Occipital lobe (tissue), 2 donors: ENCODE results near the gene CDR2. TPM values are rescaled to one million over a fixed set of nuclear protein-coding genes. Genes with fewer than 3 reads are reported as not detected.

Experiments
- DNase-seq: peaks from one replicate; lab custom pipeline; 2025; lab: John Stamatoyannopoulos, UW
- total RNA-seq: library from RNA; depleted of rRNA; stranded (reverse); fragments of >200 nt; gene quantifications from one replicate; pipeline ENCODE4 v1.2.3, GENCODE V29; 2014

Gene CDR2
- total RNA-seq, 1 donor from 2014 or later: 8.9 TPM

GRCh38 chr16:22324787-22325597, 49.4 kb downstream of the CDR2 start:
- no peak for DNase-seq

- DNase-seq: no peak
These were observed 50.2 kb downstream of the CDR2 start for GRCh38 chr16:22323959-22324786.

- no peak for DNase-seq
These were observed 51.1 kb downstream of the CDR2 start for GRCh38 chr16:22323173-22323958.

GRCh38 chr16:22322741-22323140, 51.7 kb downstream of the CDR2 start:
- DNase-seq: no peak

GRCh38 chr16:22322021-22322471, 52.4 kb downstream of the CDR2 start:
- no peak for DNase-seq

- peak; percentile 22 for DNase-seq
These were observed 52.9 kb downstream of the CDR2 start for GRCh38 chr16:22321340-22322001.

GRCh38 chr16:22320572-22321339, 53.7 kb downstream of the CDR2 start:
- DNase-seq: no peak

GRCh38 chr16:22318690-22319358, 55.6 kb downstream of the CDR2 start:
- DNase-seq: no peak

GRCh38 chr16:22317625-22318024, 56.8 kb downstream of the CDR2 start:
- DNase-seq: no peak

- no peak for DNase-seq
These were observed 57.4 kb downstream of the CDR2 start for GRCh38 chr16:22317001-22317530.

GRCh38 chr16:22316411-22316811, 58.0 kb downstream of the CDR2 start:
- no peak for DNase-seq

GRCh38 chr16:22315979-22316378, 58.4 kb downstream of the CDR2 start:
- no peak for DNase-seq

- no peak for DNase-seq
These were observed 59.5 kb downstream of the CDR2 start for GRCh38 chr16:22314661-22315626.

- DNase-seq: no peak
These were observed 60.4 kb downstream of the CDR2 start for GRCh38 chr16:22313876-22314470.

GRCh38 chr16:22312897-22313781, 61.3 kb downstream of the CDR2 start:
- no peak for DNase-seq

GRCh38 chr16:22311520-22311919, 62.9 kb downstream of the CDR2 start:
- no peak for DNase-seq
